Activated T-cell treated with anti-CD3 and anti-CD28 coated beads, Interleukin-2, amount 50 U/mL, for 24 hours (primary cell): ENCODE data around the gene SWAP70.

Source experiments
- DNase-seq: peaks from one replicate; pipeline ENCODE4 v3.0.0-alpha.2; 2020
- H3K27ac Mint-ChIP-seq: 2 replicates; pipeline ENCODE4 v1.8.0; 2020; ENCODE audit warnings: mild to moderate bottlenecking, mixed read lengths
- H3K27me3 Mint-ChIP-seq: 2 replicates; pipeline ENCODE4 v1.8.0; 2020; ENCODE audit warnings: mixed read lengths
- H3K36me3 Mint-ChIP-seq: 2 replicates; pipeline ENCODE4 v1.8.0; 2020; ENCODE audit warnings: low read depth, mixed read lengths
- H3K4me1 Mint-ChIP-seq: 2 replicates; pipeline ENCODE4 v1.8.0; 2020; ENCODE audit warnings: low read depth, mixed read lengths
- H3K4me3 Mint-ChIP-seq: 2 replicates; pipeline ENCODE4 v1.8.0; 2020; ENCODE audit warnings: mild to moderate bottlenecking, moderate library complexity, mixed read lengths
- H3K9me3 Mint-ChIP-seq: 2 replicates; pipeline ENCODE4 v1.8.0; 2020; ENCODE audit warnings: mixed read lengths

SWAP70 gene

GRCh38 chr11:9754010-9754471 is 90.2 kb downstream of the SWAP70 start:
- H3K27me3 Mint-ChIP-seq: no peaks in the 10 kb centered on the region
- H3K4me3 Mint-ChIP-seq: no peak overlapping the region
- H3K36me3 Mint-ChIP-seq: peaks cover 3% of the 10 kb centered on the region
- no peak overlapping the region for H3K27ac Mint-ChIP-seq
- H3K9me3 Mint-ChIP-seq: no peaks in the 10 kb centered on the region
- no peak for DNase-seq
- peaks cover 34% of the 10 kb centered on the region for H3K4me1 Mint-ChIP-seq

- H3K36me3 Mint-ChIP-seq: peaks cover 10% of the 10 kb centered on the region
- DNase-seq: no peak
- no peaks in the 10 kb centered on the region for H3K27me3 Mint-ChIP-seq
- H3K9me3 Mint-ChIP-seq: no peaks in the 10 kb centered on the region
- no peak overlapping the region for H3K4me3 Mint-ChIP-seq
- peaks cover 51% of the 10 kb centered on the region for H3K4me1 Mint-ChIP-seq
- no peak overlapping the region for H3K27ac Mint-ChIP-seq
These were observed 91.8 kb downstream of the SWAP70 start for GRCh38 chr11:9755561-9756185.

GRCh38 chr11:9756461-9756860 is 92.6 kb downstream of the SWAP70 start:
- peaks cover 12% of the 10 kb centered on the region for H3K36me3 Mint-ChIP-seq
- peaks cover 56% of the 10 kb centered on the region for H3K4me1 Mint-ChIP-seq
- no peaks in the 10 kb centered on the region for H3K27me3 Mint-ChIP-seq
- H3K27ac Mint-ChIP-seq: no peak overlapping the region
- no peaks in the 10 kb centered on the region for H3K9me3 Mint-ChIP-seq
- no peak overlapping the region for H3K4me3 Mint-ChIP-seq
- no peak for DNase-seq

- Mint-ChIP-seq H3K36me3 (peaks cover 13% of the 10 kb centered on the region), H3K27me3 (no peaks in the 10 kb centered on the region), H3K27ac (no peak overlapping the region), H3K4me3 (no peak overlapping the region), H3K9me3 (no peaks in the 10 kb centered on the region), H3K4me1 (peaks cover 59% of the 10 kb centered on the region)
- DNase-seq: no peak
These were observed 93.0 kb downstream of the SWAP70 start for GRCh38 chr11:9756878-9757277.

GRCh38 chr11:9757809-9758636 is 94.1 kb downstream of the SWAP70 start:
- DNase-seq: peak; percentile 96
- peak overlapping the region; percentile 99 for H3K27ac Mint-ChIP-seq
- peaks cover 55% of the 10 kb centered on the region for H3K4me1 Mint-ChIP-seq
- H3K4me3 Mint-ChIP-seq: peak overlapping the region; percentile 88
- H3K36me3 Mint-ChIP-seq: peaks cover 13% of the 10 kb centered on the region
- no peaks in the 10 kb centered on the region for H3K27me3 Mint-ChIP-seq
- no peaks in the 10 kb centered on the region for H3K9me3 Mint-ChIP-seq

- peaks cover 13% of the 10 kb centered on the region for H3K36me3 Mint-ChIP-seq
- peaks cover 51% of the 10 kb centered on the region for H3K4me1 Mint-ChIP-seq
- peak overlapping the region; percentile 99 for H3K27ac Mint-ChIP-seq
- H3K4me3 Mint-ChIP-seq: peak overlapping the region; percentile 88
- DNase-seq: peak; percentile 82
- no peaks in the 10 kb centered on the region for H3K27me3 Mint-ChIP-seq
- H3K9me3 Mint-ChIP-seq: no peaks in the 10 kb centered on the region
These were observed 95.0 kb downstream of the SWAP70 start for GRCh38 chr11:9758637-9759518.

- Mint-ChIP-seq H3K9me3 (no peaks in the 10 kb centered on the region), H3K36me3 (peaks cover 13% of the 10 kb centered on the region), H3K27ac (peak overlapping the region; percentile 99), H3K4me3 (peak overlapping the region; percentile 88), H3K4me1 (peaks cover 51% of the 10 kb centered on the region), H3K27me3 (no peaks in the 10 kb centered on the region)
- DNase-seq: peak; percentile 90
These were observed 95.8 kb downstream of the SWAP70 start for GRCh38 chr11:9759519-9760192.

- H3K4me1 Mint-ChIP-seq: peaks cover 51% of the 10 kb centered on the region
- peak; percentile 42 for DNase-seq
- no peaks in the 10 kb centered on the region for H3K9me3 Mint-ChIP-seq
- no peaks in the 10 kb centered on the region for H3K27me3 Mint-ChIP-seq
- peak overlapping the region; percentile 88 for H3K4me3 Mint-ChIP-seq
- peaks cover 13% of the 10 kb centered on the region for H3K36me3 Mint-ChIP-seq
- H3K27ac Mint-ChIP-seq: peak overlapping the region; percentile 99
These were observed 96.3 kb downstream of the SWAP70 start for GRCh38 chr11:9760193-9760575.

- H3K36me3 Mint-ChIP-seq: peaks cover 13% of the 10 kb centered on the region
- no peaks in the 10 kb centered on the region for H3K27me3 Mint-ChIP-seq
- H3K27ac Mint-ChIP-seq: no peak overlapping the region
- DNase-seq: no peak
- H3K4me3 Mint-ChIP-seq: no peak overlapping the region
- no peaks in the 10 kb centered on the region for H3K9me3 Mint-ChIP-seq
- peaks cover 45% of the 10 kb centered on the region for H3K4me1 Mint-ChIP-seq
These were observed 97.6 kb downstream of the SWAP70 start for GRCh38 chr11:9761441-9761945.

- no peak for DNase-seq
- H3K36me3 Mint-ChIP-seq: peaks cover 13% of the 10 kb centered on the region
- H3K27ac Mint-ChIP-seq: no peak overlapping the region
- no peaks in the 10 kb centered on the region for H3K27me3 Mint-ChIP-seq
- peaks cover 41% of the 10 kb centered on the region for H3K4me1 Mint-ChIP-seq
- no peak overlapping the region for H3K4me3 Mint-ChIP-seq
- H3K9me3 Mint-ChIP-seq: no peaks in the 10 kb centered on the region
These were observed 98.7 kb downstream of the SWAP70 start for GRCh38 chr11:9762531-9762930.

- peaks cover 13% of the 10 kb centered on the region for H3K36me3 Mint-ChIP-seq
- peaks cover 37% of the 10 kb centered on the region for H3K4me1 Mint-ChIP-seq
- H3K27me3 Mint-ChIP-seq: no peaks in the 10 kb centered on the region
- DNase-seq: no peak
- no peak overlapping the region for H3K27ac Mint-ChIP-seq
- no peak overlapping the region for H3K4me3 Mint-ChIP-seq
- no peaks in the 10 kb centered on the region for H3K9me3 Mint-ChIP-seq
These were observed 99.4 kb downstream of the SWAP70 start for GRCh38 chr11:9763301-9763700.

- peaks cover 6% of the 10 kb centered on the region for H3K36me3 Mint-ChIP-seq
- H3K9me3 Mint-ChIP-seq: no peaks in the 10 kb centered on the region
- H3K4me3 Mint-ChIP-seq: no peak overlapping the region
- no peaks in the 10 kb centered on the region for H3K27me3 Mint-ChIP-seq
- no peak for DNase-seq
- peaks cover 19% of the 10 kb centered on the region for H3K4me1 Mint-ChIP-seq
- no peak overlapping the region for H3K27ac Mint-ChIP-seq
These were observed 101.6 kb downstream of the SWAP70 start for GRCh38 chr11:9765320-9766101.

GRCh38 chr11:9769621-9770020 is 105.7 kb downstream of the SWAP70 start:
- Mint-ChIP-seq H3K36me3 (peaks cover 10% of the 10 kb centered on the region), H3K4me3 (no peak overlapping the region), H3K27me3 (no peaks in the 10 kb centered on the region), H3K4me1 (peaks cover 4% of the 10 kb centered on the region), H3K27ac (no peak overlapping the region), H3K9me3 (no peaks in the 10 kb centered on the region)
- no peak for DNase-seq
